ENCODE results near the gene PPFIA1. TPM values are rescaled to one million over a fixed set of nuclear protein-coding genes. Genes with fewer than 3 reads are reported as not detected.
A peak's percentile ranks its signal among the peaks of the same experiment; 100 is the strongest.

The PPFIA1 gene
- total and polyA plus RNA-seq, 4 donors: 27.5 to 85.0 (median 43.5) TPM

- TF ChIP-seq, protein P1, sequence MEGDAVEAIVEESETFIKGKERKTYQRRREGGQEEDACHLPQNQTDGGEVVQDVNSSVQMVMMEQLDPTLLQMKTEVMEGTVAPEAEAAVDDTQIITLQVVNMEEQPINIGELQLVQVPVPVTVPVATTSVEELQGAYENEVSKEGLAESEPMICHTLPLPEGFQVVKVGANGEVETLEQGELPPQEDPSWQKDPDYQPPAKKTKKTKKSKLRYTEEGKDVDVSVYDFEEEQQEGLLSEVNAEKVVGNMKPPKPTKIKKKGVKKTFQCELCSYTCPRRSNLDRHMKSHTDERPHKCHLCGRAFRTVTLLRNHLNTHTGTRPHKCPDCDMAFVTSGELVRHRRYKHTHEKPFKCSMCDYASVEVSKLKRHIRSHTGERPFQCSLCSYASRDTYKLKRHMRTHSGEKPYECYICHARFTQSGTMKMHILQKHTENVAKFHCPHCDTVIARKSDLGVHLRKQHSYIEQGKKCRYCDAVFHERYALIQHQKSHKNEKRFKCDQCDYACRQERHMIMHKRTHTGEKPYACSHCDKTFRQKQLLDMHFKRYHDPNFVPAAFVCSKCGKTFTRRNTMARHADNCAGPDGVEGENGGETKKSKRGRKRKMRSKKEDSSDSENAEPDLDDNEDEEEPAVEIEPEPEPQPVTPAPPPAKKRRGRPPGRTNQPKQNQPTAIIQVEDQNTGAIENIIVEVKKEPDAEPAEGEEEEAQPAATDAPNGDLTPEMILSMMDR (IDR thresholded peaks at IDR 0.05; ENCODE audit: control extremely low read depth, extremely low read depth): no peak
- Histone ChIP-seq H3K36me3 (ENCODE audit: control insufficient read depth in 4 of 4, insufficient read depth in 4 of 4, low read length in 4 of 4) (peaks cover 5 to 22% (median 14%) of the 10 kb centered on the region in 4 donors), H3K4me3 (no peak overlapping the region), H3K9ac (ENCODE audit: insufficient read depth in 1 of 2, low read length in 2 of 2) (no peak overlapping the region), H3K4me1 (ENCODE audit: control insufficient read depth in 5 of 5, insufficient read depth in 5 of 5, low read length in 5 of 5) (peaks cover 3 to 37% (median 10%) of the 10 kb centered on the region in 5 donors), H3K9me3 (ENCODE audit: control insufficient read depth in 4 of 4, insufficient read depth in 3 of 4, low read length in 3 of 4) (no peaks in the 10 kb centered on the region), H3K27me3 (ENCODE audit: control insufficient read depth in 3 of 3, insufficient read depth in 3 of 3, low read length in 2 of 3) (no peaks in the 10 kb centered on the region), H3K27ac (ENCODE audit: low read depth in 1 of 2, low read length in 1 of 2) (no peak overlapping the region)
- ATAC-seq (ENCODE audit: insufficient read depth, low FRiP score): no peak
- no peak for DNase-seq
- WGBS, 2 donors: 82 to 83% methylated on average over 10 of the region's 10 CpGs
These were observed 54.1 kb downstream of the PPFIA1 start for GRCh38 chr11:70324376-70325115.

DNA sequence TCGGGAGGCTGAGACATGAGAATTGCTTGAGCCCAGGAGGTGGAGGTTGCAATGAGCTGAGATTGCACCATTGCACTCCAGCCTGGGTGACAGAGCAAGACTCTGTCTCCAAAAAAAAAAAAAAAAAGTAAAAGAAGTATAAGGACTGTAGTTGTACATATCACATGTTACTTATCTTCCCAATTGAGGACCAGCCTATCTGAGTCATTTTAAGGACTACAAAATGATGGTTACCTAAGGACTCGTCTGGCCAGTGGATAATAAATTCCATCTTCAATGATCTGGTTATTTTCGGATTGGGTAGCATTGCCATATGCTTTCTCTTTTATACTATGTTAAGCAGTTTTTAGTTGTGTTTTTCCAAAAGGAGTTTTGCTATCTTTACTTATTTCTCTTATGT lies 55.3 kb downstream of the PPFIA1 start:
- DNase-seq (no peak), ATAC-seq (ENCODE audit: insufficient read depth, low FRiP score) (no peak)

DNA sequence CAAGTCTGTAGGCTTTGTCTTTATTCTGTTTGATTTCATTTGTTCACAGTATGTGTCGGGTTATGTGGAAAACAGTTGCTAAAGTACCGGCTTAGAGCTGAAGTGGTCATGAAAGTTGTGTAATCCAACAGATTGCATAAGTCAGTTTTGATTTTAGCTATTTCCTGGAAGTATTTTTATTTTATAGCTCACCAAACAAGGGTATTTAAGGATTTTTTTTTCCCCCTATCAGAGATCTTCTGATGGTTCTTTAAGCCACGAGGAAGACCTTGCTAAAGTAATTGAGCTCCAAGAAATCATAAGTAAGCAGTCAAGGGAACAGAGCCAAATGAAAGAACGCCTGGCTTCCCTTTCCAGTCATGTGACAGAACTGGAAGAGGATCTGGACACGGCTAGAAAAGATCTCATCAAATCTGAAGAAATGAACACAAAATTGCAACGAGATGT lies 55.9 kb downstream of the PPFIA1 start:
- DNase-seq (peak; percentile 50 to 96 (median 89)), ATAC-seq (ENCODE audit: insufficient read depth, low FRiP score) (peak; percentile 61)
- Histone ChIP-seq H3K36me3 (ENCODE audit: control insufficient read depth in 4 of 4, insufficient read depth in 4 of 4, low read length in 4 of 4) (peaks cover 6 to 31% (median 18%) of the 10 kb centered on the region in 4 donors), H3K27ac (ENCODE audit: low read depth in 1 of 2, low read length in 1 of 2) (peak overlapping the region in 1 of 2 donors; percentile 51), H3K9me3 (ENCODE audit: control insufficient read depth in 4 of 4, insufficient read depth in 3 of 4, low read length in 3 of 4) (no peaks in the 10 kb centered on the region), H3K4me3 (no peak overlapping the region), H3K27me3 (ENCODE audit: control insufficient read depth in 3 of 3, insufficient read depth in 3 of 3, low read length in 2 of 3) (no peaks in the 10 kb centered on the region), H3K4me1 (ENCODE audit: control insufficient read depth in 5 of 5, insufficient read depth in 5 of 5, low read length in 5 of 5) (peaks cover 0 to 37% (median 10%) of the 10 kb centered on the region in 5 donors), H3K9ac (ENCODE audit: insufficient read depth in 1 of 2, low read length in 2 of 2) (peak overlapping the region in 1 of 2 donors; percentile 73)
- WGBS, 2 donors: 20 to 36% methylated on average over 6 of the region's 6 CpGs
- TF ChIP-seq, protein P1 (IDR thresholded peaks at IDR 0.05; ENCODE audit: control extremely low read depth, extremely low read depth): no peak

More for the DNA sequence above, 55.3 kb downstream of the PPFIA1 start:
- TF ChIP-seq, protein P1 (IDR thresholded peaks at IDR 0.05; ENCODE audit: control extremely low read depth, extremely low read depth): no peak
- WGBS, 2 donors: 59 to 60% methylated on average over 3 of the region's 3 CpGs
- H3K27ac ChIP-seq (ENCODE audit: low read depth in 1 of 2, low read length in 1 of 2): no peak overlapping the region
- peaks cover 0 to 37% (median 10%) of the 10 kb centered on the region in 5 donors for H3K4me1 ChIP-seq (ENCODE audit: control insufficient read depth in 5 of 5, insufficient read depth in 5 of 5, low read length in 5 of 5)
- H3K27me3 ChIP-seq (ENCODE audit: control insufficient read depth in 3 of 3, insufficient read depth in 3 of 3, low read length in 2 of 3): no peaks in the 10 kb centered on the region
- H3K36me3 ChIP-seq (ENCODE audit: control insufficient read depth in 4 of 4, insufficient read depth in 4 of 4, low read length in 4 of 4): peaks cover 6 to 31% (median 17%) of the 10 kb centered on the region in 4 donors
- no peaks in the 10 kb centered on the region for H3K9me3 ChIP-seq (ENCODE audit: control insufficient read depth in 4 of 4, insufficient read depth in 3 of 4, low read length in 3 of 4)
- no peak overlapping the region for H3K4me3 ChIP-seq
- peak overlapping the region in 1 of 2 donors; percentile 69 for H3K9ac ChIP-seq (ENCODE audit: insufficient read depth in 1 of 2, low read length in 2 of 2)

Measured in lung (tissue), 12 donors.